NCI-H524 treated with DMSO at 0.1 percent for 48 hours (cell line): ENCODE measurements around the gene GNG4.

Experiments used
- DNase-seq: peaks from one replicate; lab custom pipeline; 2025; lab: John Stamatoyannopoulos, UW

Gene GNG4

GRCh38 chr1:235649368-235650163, at the start of gene GNG4:
GNG4 (minus strand) TSS chr1:235649784; CDS start chr1:235583838, 65,946 bp downstream.
- no peak for DNase-seq

- no peak for DNase-seq
Observed at GRCh38 chr1:235697508-235697907, 47.9 kb upstream of the GNG4 start.

- DNase-seq = no peak
Observed at GRCh38 chr1:235689356-235689755, 39.8 kb upstream of the GNG4 start.

DNA sequence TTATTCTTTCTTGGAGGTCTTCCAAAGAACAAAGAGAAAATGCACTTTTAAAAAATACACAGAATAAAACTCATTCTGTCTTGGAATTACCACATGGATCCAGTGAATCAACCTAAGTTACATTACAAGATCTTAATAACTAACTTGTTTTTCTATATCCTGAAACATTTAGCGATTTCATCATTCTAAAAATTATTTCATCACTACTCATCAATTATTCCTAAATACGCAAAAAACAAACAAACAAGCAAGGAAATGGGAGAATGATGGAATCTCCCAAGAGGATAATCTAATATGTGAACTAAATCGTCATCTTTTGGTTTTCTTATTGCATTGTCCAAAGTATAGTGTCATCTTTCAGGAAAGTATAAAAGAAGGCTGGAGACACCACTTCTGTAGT, 38.5 kb upstream of the GNG4 start:
- no peak for DNase-seq

- no peak for DNase-seq
Observed at GRCh38 chr1:235683653-235684052, 34.1 kb upstream of the GNG4 start.

- no peak for DNase-seq
Observed at GRCh38 chr1:235682216-235682615, 32.6 kb upstream of the GNG4 start.

DNA sequence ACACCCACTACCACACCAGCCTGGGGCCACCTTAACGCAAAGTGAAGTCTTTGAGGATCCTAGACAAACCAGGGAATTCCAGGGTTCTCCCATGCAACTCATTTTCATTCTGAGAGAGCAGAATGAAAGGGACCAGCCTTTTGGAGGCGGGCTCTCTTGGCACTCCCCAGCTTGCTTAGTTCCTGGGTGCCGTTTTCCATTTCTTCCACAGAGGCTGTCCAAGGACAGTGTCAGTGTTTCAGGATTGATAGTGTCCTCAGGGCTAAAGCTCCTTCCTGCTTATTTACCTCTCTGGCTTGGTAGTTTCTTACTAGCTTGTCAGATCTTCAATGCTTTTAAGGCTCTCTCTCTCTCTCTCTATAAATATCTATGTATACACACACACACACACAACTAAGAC, 30.1 kb upstream of the GNG4 start:
- DNase-seq = no peak

- DNase-seq = no peak
Observed at GRCh38 chr1:235679005-235679404, 29.4 kb upstream of the GNG4 start.

- DNase-seq = no peak
Observed at GRCh38 chr1:235675152-235675890, 25.7 kb upstream of the GNG4 start.

DNA sequence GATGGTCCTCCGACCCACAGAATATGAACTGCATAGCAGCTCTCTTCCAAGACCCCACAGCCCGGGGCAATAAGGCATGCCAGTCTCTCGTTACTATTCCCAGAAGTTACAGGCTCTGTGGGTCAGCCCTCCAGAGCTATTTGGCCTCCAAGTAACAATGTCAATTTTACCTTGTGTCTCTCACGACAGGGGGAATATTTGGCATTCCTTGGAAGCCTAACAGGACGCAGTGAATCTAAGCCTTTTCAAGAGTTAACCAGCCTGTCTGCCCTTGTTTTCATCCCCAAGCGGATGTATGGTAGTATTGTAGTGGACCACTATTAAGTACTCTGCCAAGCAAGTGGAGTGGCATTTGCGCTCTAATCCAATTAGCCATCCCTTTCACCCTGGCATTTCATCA, 24.4 kb upstream of the GNG4 start:
- peak; percentile 72 for DNase-seq

DNA sequence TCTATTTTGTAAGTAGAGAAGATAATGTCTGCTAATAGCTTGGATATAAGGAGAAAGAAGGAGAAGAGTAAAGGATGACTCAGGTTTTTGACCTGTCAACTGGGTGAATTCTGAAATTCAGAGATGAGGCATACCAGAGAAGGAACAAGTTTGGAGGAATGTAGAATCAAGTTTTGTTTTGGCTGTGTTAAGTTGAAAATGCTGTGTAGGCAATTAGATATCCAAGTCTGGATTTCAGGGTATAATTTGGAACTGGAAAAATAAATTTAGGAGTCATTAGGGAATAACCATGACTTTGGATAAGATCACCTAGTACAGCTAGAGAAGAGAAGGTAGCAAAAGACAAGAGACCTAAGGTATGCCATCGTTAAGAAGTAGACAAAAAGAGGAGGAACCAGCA, 22.4 kb upstream of the GNG4 start:
- no peak for DNase-seq

- DNase-seq = no peak
Observed at GRCh38 chr1:235670157-235670776, 20.7 kb upstream of the GNG4 start.

DNA sequence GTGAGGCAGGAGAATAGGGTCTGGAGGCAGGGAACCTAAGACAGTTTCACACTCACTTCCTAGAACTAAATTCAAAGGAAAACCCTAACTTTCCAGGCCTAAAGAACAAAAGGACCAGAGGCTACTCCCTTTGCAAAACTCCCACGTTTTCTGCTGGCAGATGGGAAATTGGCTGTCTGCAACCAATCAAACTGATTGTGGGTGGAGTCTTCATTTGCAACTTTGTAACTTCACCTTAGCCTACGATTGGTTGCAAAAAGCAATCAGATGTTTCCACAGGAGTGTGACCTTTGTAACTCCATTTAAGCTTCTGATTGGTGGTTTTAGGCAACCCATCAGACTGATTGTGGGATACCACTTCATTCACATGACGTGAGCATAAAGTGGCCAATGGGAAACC, 19.7 kb upstream of the GNG4 start:
- no peak for DNase-seq

DNA sequence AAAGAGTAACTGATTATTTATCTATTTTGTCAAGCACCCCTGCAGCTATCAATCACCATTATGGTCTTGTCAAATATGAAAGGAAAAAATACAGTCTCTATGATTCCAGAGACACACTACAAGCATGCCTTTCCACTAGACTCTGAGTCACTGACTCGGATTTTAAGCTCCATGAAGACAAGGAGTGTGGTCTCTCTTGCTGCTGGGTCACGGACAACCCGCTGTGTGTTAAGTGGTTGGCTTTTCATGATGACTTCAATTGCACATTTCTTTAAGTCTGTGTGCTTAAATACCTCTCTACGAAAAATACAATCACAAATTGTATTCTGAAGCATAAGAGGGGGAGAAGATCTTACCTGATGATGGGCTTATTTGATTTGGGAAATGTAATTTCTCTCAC, 14.0 kb upstream of the GNG4 start:
- DNase-seq = no peak

DNA sequence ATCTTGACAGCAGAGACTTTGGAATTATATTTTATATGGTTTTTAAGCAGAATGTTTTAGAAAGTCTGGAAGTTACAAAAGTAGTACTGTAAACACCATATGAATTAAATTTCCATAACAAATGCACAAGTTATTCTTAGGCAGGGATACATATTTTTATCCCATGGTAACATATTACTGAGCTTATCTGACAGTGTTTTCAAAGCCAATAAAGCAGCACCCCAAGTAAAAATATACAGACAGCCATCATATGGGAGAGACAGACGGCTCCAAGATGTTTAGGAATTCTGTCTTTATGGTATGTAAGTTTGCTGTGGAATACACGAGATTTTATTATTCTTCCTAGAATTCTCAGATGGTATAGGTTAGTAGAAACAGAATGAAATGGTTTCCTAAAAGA, 12.0 kb upstream of the GNG4 start:
- DNase-seq = no peak

- DNase-seq = no peak
Observed at GRCh38 chr1:235659186-235659771, 9.7 kb upstream of the GNG4 start.

- DNase-seq = no peak
Observed at GRCh38 chr1:235657747-235658526, 8.4 kb upstream of the GNG4 start.

DNA sequence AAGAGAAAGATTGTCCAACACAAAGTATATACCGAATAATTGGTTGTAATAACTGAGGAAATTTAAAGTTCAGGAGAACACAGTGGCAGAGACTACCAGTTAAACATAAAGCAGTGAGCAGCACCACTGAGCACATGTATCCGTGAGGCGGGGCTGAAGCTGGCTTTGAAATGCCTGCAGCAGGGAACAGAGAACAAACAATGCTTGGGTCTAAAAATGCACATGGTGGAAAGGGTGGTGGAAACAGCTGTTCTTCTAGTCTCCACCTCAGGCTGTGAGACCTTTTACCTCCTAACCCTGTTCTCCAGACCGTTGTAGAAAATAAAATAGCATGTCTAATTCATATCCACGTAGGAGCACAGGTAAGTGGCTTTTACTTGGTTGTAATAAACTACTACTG, 7.7 kb upstream of the GNG4 start:
- DNase-seq = no peak

DNA sequence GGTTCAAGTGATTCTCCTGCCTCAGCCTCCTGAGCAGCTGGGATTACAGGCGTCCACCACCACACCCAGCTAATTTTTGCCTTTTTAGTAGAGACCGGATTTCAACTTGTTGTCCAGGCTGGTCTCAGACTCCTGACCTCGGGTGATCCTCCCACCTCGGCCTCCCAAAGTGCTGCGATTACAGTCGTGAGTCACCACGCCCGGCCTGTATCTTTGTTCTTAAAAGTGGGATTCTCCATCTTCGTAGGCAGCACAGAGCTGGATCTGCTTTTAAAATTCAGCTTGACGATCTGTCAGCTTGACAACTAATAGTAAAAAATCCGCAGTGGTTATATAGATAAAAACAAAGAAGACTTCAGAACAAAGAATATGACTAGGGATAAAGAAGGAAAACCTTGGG, 2.8 kb upstream of the GNG4 start:
- DNase-seq = no peak

GRCh38 chr1:235651170-235651806, 1.7 kb upstream of the GNG4 start:
- no peak for DNase-seq
